GM12891 (cell line): ENCODE measurements around the gene FBXL7.

Experiments used
- DNase-seq: peaks from one replicate; pipeline ENCODE4 v3.0.0; 2011; ENCODE audit warnings: low spot score; ENCODE audit not compliant: insufficient read length
- FAIRE-seq: peaks from 2 replicates; lab custom pipeline; 2011; peaks lifted over from hg19 to GRCh38; lab: Jason Lieb, UNC
- PAX5 ChIP-seq: IDR thresholded peaks from 2 replicates; pipeline ENCODE4 v1.6.1; 2011; ENCODE audit warnings: low read length, moderate library complexity, mild to moderate bottlenecking; ENCODE audit not compliant: insufficient read depth, severe bottlenecking
- POLR2A ChIP-seq: IDR thresholded peaks from 2 replicates; pipeline ENCODE4 v1.6.1; 2011; ENCODE audit warnings: low read depth, low read length, control low read depth
- POLR2AphosphoS5 ChIP-seq: IDR thresholded peaks from 2 replicates; pipeline ENCODE4 v1.6.1; 2011; ENCODE audit warnings: low read depth, low read length, control low read depth
- POU2F2 ChIP-seq: IDR thresholded peaks from 2 replicates; pipeline ENCODE4 v1.6.1; 2011; ENCODE audit warnings: low read depth, mild to moderate bottlenecking, control low read depth, low read length, moderate library complexity
- SPI1 ChIP-seq: IDR thresholded peaks from 2 replicates; pipeline ENCODE4 v1.6.1; 2011; ENCODE audit warnings: low read depth, low read length, control low read depth
- TAF1 ChIP-seq: IDR thresholded peaks from 2 replicates; pipeline ENCODE4 v1.6.1; 2011; ENCODE audit warnings: low read depth, low read length, control low read depth

The FBXL7 gene

DNA sequence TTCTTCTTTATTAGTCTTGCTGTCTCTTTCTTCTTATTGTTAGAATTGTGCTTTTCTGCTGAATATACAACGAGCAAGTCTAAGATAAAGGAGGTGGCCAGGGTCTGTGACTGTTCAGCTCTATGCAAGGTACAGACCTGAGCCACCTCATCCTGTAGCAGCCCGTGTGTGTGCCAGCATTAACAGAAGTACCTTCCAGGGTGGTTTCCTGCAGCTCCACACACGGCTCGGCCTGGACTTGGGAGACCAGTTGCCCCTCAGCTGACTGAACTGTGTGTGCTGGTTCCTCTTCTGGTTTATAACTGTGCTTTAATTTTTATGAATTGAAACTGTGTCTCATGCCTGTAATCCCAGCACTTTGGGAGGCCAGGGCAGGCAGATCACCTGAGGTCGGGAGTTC is 70.5 kb downstream of the FBXL7 start:
- FAIRE-seq = no peak
- no peak for DNase-seq
- TF ChIP-seq TAF1 = no peak
- TF ChIP-seq POU2F2 = no peak
- no peak for TF ChIP-seq POLR2A
- no peak for TF ChIP-seq POLR2AphosphoS5
- TF ChIP-seq PAX5 = no peak
- TF ChIP-seq SPI1 = no peak

DNA sequence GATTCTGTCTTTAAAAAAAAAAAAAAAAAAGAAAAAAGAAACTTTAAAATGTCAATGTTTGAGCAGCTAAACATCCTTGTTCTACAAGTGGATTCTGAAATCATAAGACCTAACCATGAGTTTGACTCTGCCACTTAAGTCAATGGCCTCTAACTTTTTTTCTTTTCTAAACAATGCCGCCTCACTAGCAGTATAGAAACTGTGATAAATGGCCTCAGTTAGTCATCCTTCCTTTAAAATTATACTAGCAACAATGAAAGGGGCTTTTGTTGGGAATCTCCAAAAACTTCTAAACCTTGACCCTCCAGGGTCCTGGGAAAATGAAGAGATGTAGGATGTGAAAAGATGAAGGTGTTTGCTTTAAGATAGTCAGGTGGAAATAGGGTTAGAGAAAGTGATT is 71.1 kb downstream of the FBXL7 start:
- FAIRE-seq = no peak
- TF ChIP-seq SPI1 (no peak), POLR2A (no peak), POLR2AphosphoS5 (no peak), TAF1 (no peak), POU2F2 (no peak), PAX5 (no peak)
- no peak for DNase-seq

- FAIRE-seq = no peak
- TF ChIP-seq POLR2AphosphoS5 (no peak), PAX5 (no peak), SPI1 (no peak), POLR2A (no peak), POU2F2 (no peak), TAF1 (no peak)
Observed at GRCh38 chr5:15571618-15572017, 71.6 kb downstream of the FBXL7 start.

DNA sequence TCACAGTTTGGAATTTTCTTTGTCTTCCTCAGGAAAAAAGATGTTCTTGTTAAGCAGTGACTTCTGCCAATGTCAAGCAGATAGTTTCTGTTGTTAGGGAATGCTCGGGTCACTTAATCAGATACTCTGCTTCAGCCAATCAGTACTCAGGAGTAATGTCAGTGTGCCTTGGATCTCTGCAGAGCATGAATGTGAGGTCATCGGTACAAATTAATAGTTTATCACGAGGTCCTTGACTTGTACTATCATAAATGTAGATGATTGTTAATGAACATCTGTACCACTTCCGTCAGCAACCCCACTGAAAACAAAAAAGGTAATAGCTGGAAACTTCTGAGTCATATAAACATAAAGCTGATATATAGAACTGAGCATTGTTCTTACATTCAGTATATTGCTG is 73.6 kb downstream of the FBXL7 start:
- TF ChIP-seq POU2F2 = no peak
- no peak for TF ChIP-seq POLR2AphosphoS5
- TF ChIP-seq TAF1 = no peak
- TF ChIP-seq SPI1 = no peak
- TF ChIP-seq PAX5 = no peak
- TF ChIP-seq POLR2A = no peak
- no peak for DNase-seq
- FAIRE-seq = no peak

More at GRCh38 chr5:15571618-15572017, 71.6 kb downstream of the FBXL7 start:
- DNase-seq = no peak

GRCh38 chr5:15574128-15574527 is 74.1 kb downstream of the FBXL7 start:
- TF ChIP-seq POLR2AphosphoS5 = no peak
- no peak for TF ChIP-seq TAF1
- FAIRE-seq = no peak
- DNase-seq = no peak

GRCh38 chr5:15574806-15575325 is 74.9 kb downstream of the FBXL7 start:
- FAIRE-seq = no peak

GRCh38 chr5:15575666-15576065 is 75.7 kb downstream of the FBXL7 start:
- TF ChIP-seq POU2F2 (no peak), TAF1 (no peak), SPI1 (no peak), POLR2AphosphoS5 (no peak), PAX5 (no peak), POLR2A (no peak)
- no peak for FAIRE-seq

More at GRCh38 chr5:15574806-15575325, 74.9 kb downstream of the FBXL7 start:
- no peak for DNase-seq
- TF ChIP-seq POU2F2 (no peak), POLR2A (no peak), POLR2AphosphoS5 (no peak), SPI1 (no peak), PAX5 (no peak), TAF1 (no peak)

DNA sequence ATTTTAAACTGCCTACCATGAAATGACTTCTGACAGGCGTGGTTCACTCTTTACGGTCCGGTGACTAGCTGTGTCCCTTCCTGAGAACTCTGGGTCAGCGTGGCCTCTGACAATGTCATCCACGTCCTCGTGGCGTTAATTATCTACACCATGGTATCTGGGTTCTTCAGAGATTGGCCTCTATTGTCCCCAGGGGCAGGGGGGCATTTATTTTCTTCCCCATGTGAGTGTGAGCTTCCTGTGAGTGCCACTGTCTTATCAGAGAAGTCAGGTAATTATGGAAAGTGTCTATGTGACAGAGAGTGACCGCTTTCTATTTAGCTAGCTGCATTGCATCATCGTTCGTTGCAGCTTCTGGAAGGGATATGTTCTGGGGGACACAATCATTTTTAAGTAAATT is 77.2 kb downstream of the FBXL7 start:
- no peak for DNase-seq
- TF ChIP-seq SPI1 (no peak), PAX5 (no peak), POLR2AphosphoS5 (no peak), TAF1 (no peak), POLR2A (no peak), POU2F2 (no peak)
- FAIRE-seq = no peak

More at GRCh38 chr5:15575666-15576065, 75.7 kb downstream of the FBXL7 start:
- no peak for DNase-seq

DNA sequence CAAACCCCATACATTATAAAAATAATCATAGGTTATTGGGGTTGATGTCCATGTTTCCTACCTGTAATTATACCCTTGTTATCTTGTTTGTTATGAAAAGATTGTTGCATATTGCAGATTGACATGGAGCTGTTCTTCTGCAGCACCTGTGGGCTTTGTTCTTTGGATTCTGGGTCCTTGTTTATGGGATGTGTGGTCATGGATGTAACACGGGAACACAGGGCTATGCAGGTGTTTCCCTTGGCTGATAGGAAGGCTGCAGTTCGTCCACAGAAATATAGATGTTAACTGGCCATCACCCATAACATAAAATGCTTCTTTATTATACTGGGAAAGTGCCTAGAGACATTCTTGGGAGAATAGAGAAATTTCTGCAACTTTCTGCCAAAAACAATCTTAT is 77.9 kb downstream of the FBXL7 start:
- FAIRE-seq (no peak), DNase-seq (no peak)
- TF ChIP-seq POU2F2 (no peak), POLR2AphosphoS5 (no peak), TAF1 (no peak), SPI1 (no peak)

DNA sequence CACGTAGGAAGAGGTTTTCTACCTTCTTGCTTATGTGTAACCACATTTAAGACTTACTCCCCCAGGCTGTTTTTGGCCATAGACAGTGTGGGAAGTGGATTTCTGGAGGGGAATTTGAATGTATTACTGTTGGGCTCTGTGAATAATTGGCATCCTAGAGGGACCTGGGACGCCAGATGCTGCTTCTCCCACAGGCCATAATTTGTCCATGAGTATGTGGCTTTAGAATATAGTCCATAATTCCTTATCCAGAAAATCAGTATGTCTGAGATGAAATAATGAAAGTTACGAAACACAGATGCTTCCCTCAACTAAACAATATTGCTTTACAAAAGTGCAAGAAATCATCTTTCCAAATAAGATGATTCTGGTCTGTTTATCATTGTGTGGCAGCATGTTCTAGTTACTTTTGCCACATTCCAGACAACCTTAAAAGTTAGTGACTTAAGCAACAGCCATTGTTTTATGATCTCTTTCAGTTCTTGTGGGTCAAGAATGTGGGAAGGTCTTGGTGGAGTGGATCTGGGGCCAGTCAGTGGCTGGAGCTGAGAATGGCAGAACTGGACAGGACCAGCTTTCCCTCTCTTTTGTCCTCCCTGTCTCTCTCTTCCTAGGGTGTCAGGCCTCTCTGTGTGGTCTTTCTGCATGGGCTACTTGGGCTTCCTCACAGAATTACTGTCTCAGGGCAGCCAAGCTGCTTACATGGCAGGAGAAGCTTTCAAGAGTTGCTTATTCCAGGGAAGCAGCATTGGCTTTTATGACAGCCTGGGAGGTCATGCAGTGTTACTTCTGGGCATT is 79.4 kb downstream of the FBXL7 start:
- DNase-seq (no peak), FAIRE-seq (no peak)
- no peak for TF ChIP-seq TAF1
- TF ChIP-seq POU2F2 = no peak
- TF ChIP-seq PAX5 = no peak
- TF ChIP-seq SPI1 = no peak
- TF ChIP-seq POLR2AphosphoS5 = no peak
- no peak for TF ChIP-seq POLR2A
